A673 (cell line): ENCODE data around the gene OPN1SW.

Experiments
- EZH2 ChIP-seq: fragments of 200-600 bp; sonication (generic); IDR thresholded peaks from 2 replicates; pipeline ENCODE4 v1.6.1; 2017; ENCODE audit warnings: borderline replicate concordance, low read depth, mild to moderate bottlenecking, mixed read lengths, antibody characterized with exemption, low read length; ENCODE audit not compliant: poor library complexity, severe bottlenecking
- TF ChIP-seq, protein P1 (sequence below): fragments of 300-800, 200-600 bp; sonication (generic); conservative IDR thresholded peaks from 2 replicates; pipeline ENCODE4 v1.5.1; 2017; ENCODE audit warnings: low read depth, mild to moderate bottlenecking, antibody characterized with exemption, low read length, moderate library complexity, mixed read lengths

DNA sequence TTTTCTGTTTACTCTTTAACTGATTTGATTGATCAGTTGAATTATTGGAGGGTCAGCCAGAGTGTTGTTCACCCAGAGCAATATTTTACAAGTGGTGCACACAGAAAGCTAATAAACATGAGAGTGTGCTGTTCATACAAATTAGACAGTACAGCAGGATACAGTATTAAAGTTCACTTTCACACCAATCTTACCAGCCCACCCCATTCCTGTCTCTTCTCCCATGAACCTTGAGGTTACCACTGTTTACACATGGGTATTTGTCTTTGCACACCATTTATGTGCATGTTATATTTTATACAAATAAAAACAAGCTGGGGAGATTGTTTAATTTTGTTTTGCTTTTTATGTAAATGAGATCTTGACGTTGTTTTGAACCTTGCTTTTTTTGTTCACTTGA, 29.9 kb downstream of the OPN1SW start:
- no peak for TF ChIP-seq EZH2
- TF ChIP-seq, protein P1, sequence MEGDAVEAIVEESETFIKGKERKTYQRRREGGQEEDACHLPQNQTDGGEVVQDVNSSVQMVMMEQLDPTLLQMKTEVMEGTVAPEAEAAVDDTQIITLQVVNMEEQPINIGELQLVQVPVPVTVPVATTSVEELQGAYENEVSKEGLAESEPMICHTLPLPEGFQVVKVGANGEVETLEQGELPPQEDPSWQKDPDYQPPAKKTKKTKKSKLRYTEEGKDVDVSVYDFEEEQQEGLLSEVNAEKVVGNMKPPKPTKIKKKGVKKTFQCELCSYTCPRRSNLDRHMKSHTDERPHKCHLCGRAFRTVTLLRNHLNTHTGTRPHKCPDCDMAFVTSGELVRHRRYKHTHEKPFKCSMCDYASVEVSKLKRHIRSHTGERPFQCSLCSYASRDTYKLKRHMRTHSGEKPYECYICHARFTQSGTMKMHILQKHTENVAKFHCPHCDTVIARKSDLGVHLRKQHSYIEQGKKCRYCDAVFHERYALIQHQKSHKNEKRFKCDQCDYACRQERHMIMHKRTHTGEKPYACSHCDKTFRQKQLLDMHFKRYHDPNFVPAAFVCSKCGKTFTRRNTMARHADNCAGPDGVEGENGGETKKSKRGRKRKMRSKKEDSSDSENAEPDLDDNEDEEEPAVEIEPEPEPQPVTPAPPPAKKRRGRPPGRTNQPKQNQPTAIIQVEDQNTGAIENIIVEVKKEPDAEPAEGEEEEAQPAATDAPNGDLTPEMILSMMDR: no peak
